K562 (cell line): Measurements from ENCODE around the gene CD4. TPM values are rescaled to one million over a fixed set of nuclear protein-coding genes. Genes with fewer than 3 reads are reported as not detected.

Experiments used
- DPF2 ChIP-seq: fragments of 450-650 bp; IDR thresholded peaks from 2 replicates; pipeline ENCODE4 v1.6.1; 2016
- FOXA1 ChIP-seq: fragments of 450-650 bp; IDR thresholded peaks from 2 replicates; pipeline ENCODE4 v1.6.1; 2016; ENCODE audit warnings: mild to moderate bottlenecking, borderline replicate concordance
- GABPB1 ChIP-seq: sonication (generic); formaldehyde crosslinking; IDR thresholded peaks from 2 replicates; pipeline ENCODE4 v1.8.0; 2022; ENCODE audit warnings: mild to moderate bottlenecking, missing genetic modification reagents
- KDM4B ChIP-seq, 2 experiments: fragments of 450-650 bp in 1 of 2; sonication (generic) in 1 of 2; IDR thresholded peaks; 2 replicates each; pipeline ENCODE4 v1.6.1; 2016 to 2017; ENCODE audit warnings: borderline replicate concordance in 2 of 2, antibody characterized with exemption in 1 of 2, low read depth in 1 of 2, mild to moderate bottlenecking in 1 of 2
- MEF2A ChIP-seq: IDR thresholded peaks from 2 replicates; pipeline ENCODE4 v1.6.1; 2011; ENCODE audit warnings: low read depth, mild to moderate bottlenecking, low read length, moderate library complexity; ENCODE audit not compliant: control insufficient read depth
- MTA1 ChIP-seq: fragments of 450-650 bp; IDR thresholded peaks from 2 replicates; pipeline ENCODE4 v1.6.1; 2017; ENCODE audit warnings: borderline replicate concordance
- MTA2 ChIP-seq: fragments of 450-650 bp; IDR thresholded peaks from 2 replicates; pipeline ENCODE4 v1.6.1; 2016; ENCODE audit warnings: low read depth
- MXI1 ChIP-seq: IDR thresholded peaks from 2 replicates; pipeline ENCODE4 v1.6.1; 2011; ENCODE audit warnings: low read depth, mild to moderate bottlenecking, improper control_type of control experiment, low read length
- PHB ChIP-seq: fragments of 250-450 bp; sonication (Bioruptor Pico); IDR thresholded peaks from 2 replicates; pipeline ENCODE4 v1.5.0; 2021
- PHB2 ChIP-seq: fragments of 450-650 bp; IDR thresholded peaks from 2 replicates; pipeline ENCODE4 v1.6.1; 2017; ENCODE audit warnings: low read depth
- POLR2AphosphoS5 ChIP-seq: IDR thresholded peaks from 2 replicates; pipeline ENCODE4 v1.6.1; 2011; ENCODE audit warnings: mild to moderate bottlenecking, low read depth, low read length, moderate library complexity; ENCODE audit not compliant: control insufficient read depth, insufficient read depth
- PTBP1 ChIP-seq: fragments of 200-400 bp; formaldehyde crosslinking; IDR thresholded peaks from 2 replicates; pipeline ENCODE4 v1.6.1; 2017; ENCODE audit warnings: low read depth, low read length
- SOX6 ChIP-seq: fragments of 450-650 bp; IDR thresholded peaks from 2 replicates; pipeline ENCODE4 v1.6.1; 2014; ENCODE audit warnings: mild to moderate bottlenecking
- TBL1XR1 ChIP-seq, 2 experiments: IDR thresholded peaks; 2 replicates each; pipeline ENCODE4 v1.6.1; 2012; ENCODE audit warnings: improper control_type of control experiment in 2 of 2, low read length in 2 of 2, mild to moderate bottlenecking in 1 of 2
- TEAD4 ChIP-seq, 2 experiments: sonication (generic) in 1 of 2; formaldehyde crosslinking in 1 of 2; IDR thresholded peaks; 2 replicates each; pipeline versions ENCODE4 v1.6.1 to v1.8.0; 2012 to 2022; ENCODE audit warnings: borderline replicate concordance in 1 of 2, inconsistent platforms in 1 of 2, low read length in 1 of 2, mild to moderate bottlenecking in 1 of 2, missing genetic modification reagents in 1 of 2
- VEZF1 ChIP-seq: fragments of 200-800 bp; sonication (Bioruptor generic); IDR thresholded peaks from 2 replicates; pipeline ENCODE4 v1.6.1; 2017; ENCODE audit warnings: missing genetic modification characterization, missing compliant biosample characterization
- ZKSCAN3 ChIP-seq: fragments of 250-450 bp; sonication (Bioruptor Pico); IDR thresholded peaks from 2 replicates; pipeline ENCODE4 v1.4.0; 2020
- ZNF449 ChIP-seq: fragments of 250-450 bp; sonication (Bioruptor Pico); IDR thresholded peaks from 2 replicates; pipeline ENCODE4 v1.8.0; 2022; ENCODE audit warnings: moderate library complexity, mild to moderate bottlenecking, inconsistent platforms
- polyA plus RNA-seq, 8 experiments: library from polyadenylated mRNA; depleted of rRNA in 4 of 8; stranded (reverse) in 5 of 8; unstranded in 3 of 8; fragments of >200 nt; fragmentation: Nextera tagmentation in 2 of 8; fragmentation: Illumina TruSeq in 1 of 8; extraction: Ambion mirVana in 2 of 8; extraction: Trizol in 1 of 8; gene quantifications; 2 replicates each; pipeline versions ENCODE4 v1.2.1 to v1.2.3, GENCODE V29; 2011 to 2014; ENCODE audit warnings: inconsistent platforms in 1 of 8, missing spikeins in 1 of 8
- total RNA-seq, 7 experiments: library from RNA; depleted of rRNA in 6 of 7; stranded (reverse); fragments of >200 nt in 6 of 7; fragmentation: Illumina TruSeq in 2 of 7; extraction: Trizol in 2 of 7; gene quantifications; 2 replicates each; pipeline versions ENCODE4 v1.2.1 to v1.2.3, GENCODE V29; 2011 to 2021; ENCODE audit warnings: low replicate concordance in 1 of 7
- TF ChIP-seq, protein P1 (sequence below), 3 experiments: fragments of 200-800 bp in 1 of 3; fragments of 250-450 bp in 1 of 3; fragments of 450-650 bp in 1 of 3; sonication (Bioruptor Pico) in 1 of 3; sonication (Bioruptor generic) in 1 of 3; formaldehyde crosslinking in 1 of 3; IDR thresholded peaks; 2 replicates each; pipeline versions ENCODE4 v1.6.1 to v1.8.0; 2016 to 2022; ENCODE audit warnings: mild to moderate bottlenecking in 2 of 3, missing genetic modification characterization in 2 of 3, missing compliant biosample characterization in 1 of 3, moderate library complexity in 1 of 3
- TF ChIP-seq, protein P2 (sequence below), 2 experiments: fragments of 250-450 bp in 1 of 2; fragments of 450-650 bp in 1 of 2; sonication (Bioruptor Pico) in 1 of 2; IDR thresholded peaks; 2 replicates each; pipeline versions ENCODE4 v1.6.1 to v1.8.0; 2016 to 2021; ENCODE audit warnings: mild to moderate bottlenecking in 2 of 2, moderate library complexity in 2 of 2, missing compliant biosample characterization in 1 of 2, missing genetic modification characterization in 1 of 2

CD4 gene
- total and polyA plus RNA-seq, 9 of the 15 experiments (the other 6 are each of a cell fraction or from before 2014, with no cell fraction given), result 0.06 to 0.27 (median 0.09) TPM; not detected in 5

- TF ChIP-seq, protein P1, sequence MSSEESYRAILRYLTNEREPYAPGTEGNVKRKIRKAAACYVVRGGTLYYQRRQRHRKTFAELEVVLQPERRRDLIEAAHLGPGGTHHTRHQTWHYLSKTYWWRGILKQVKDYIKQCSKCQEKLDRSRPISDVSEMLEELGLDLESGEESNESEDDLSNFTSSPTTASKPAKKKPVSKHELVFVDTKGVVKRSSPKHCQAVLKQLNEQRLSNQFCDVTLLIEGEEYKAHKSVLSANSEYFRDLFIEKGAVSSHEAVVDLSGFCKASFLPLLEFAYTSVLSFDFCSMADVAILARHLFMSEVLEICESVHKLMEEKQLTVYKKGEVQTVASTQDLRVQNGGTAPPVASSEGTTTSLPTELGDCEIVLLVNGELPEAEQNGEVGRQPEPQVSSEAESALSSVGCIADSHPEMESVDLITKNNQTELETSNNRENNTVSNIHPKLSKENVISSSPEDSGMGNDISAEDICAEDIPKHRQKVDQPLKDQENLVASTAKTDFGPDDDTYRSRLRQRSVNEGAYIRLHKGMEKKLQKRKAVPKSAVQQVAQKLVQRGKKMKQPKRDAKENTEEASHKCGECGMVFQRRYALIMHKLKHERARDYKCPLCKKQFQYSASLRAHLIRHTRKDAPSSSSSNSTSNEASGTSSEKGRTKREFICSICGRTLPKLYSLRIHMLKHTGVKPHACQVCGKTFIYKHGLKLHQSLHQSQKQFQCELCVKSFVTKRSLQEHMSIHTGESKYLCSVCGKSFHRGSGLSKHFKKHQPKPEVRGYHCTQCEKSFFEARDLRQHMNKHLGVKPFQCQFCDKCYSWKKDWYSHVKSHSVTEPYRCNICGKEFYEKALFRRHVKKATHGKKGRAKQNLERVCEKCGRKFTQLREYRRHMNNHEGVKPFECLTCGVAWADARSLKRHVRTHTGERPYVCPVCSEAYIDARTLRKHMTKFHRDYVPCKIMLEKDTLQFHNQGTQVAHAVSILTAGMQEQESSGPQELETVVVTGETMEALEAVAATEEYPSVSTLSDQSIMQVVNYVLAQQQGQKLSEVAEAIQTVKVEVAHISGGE (CRISPR knock-in tag; IDR thresholded peaks at IDR 0.05), result no peak; a peak in 1 of 6 replicates
- TF ChIP-seq, protein P2, sequence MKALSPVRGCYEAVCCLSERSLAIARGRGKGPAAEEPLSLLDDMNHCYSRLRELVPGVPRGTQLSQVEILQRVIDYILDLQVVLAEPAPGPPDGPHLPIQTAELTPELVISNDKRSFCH (CRISPR knock-in tag; IDR thresholded peaks at IDR 0.05), result no peak
- TF ChIP-seq, protein P2 (tag; IDR thresholded peaks at IDR 0.05), result 0 out of 2 replicates have a peak, but pooled peaks have one; percentile 50
- no peak for TF ChIP-seq ZKSCAN3 (CRISPR knock-in tag)
- TF ChIP-seq MTA2, result peak; percentile 99
- TF ChIP-seq KDM4B (IDR thresholded peaks at IDR 0.05; ENCODE audit: borderline replicate concordance in 2 of 2, low read depth in 1 of 2), result no peak
- peak in 1 of 2 experiments; percentile 89; a peak in 3 of 4 replicates for TF ChIP-seq TBL1XR1 (IDR thresholded peaks at IDR 0.05; ENCODE audit: low read length in 2 of 2)
- TF ChIP-seq FOXA1, result no peak
- no peak for TF ChIP-seq PHB (CRISPR knock-in tag)
- peak; percentile 80 for TF ChIP-seq POLR2AphosphoS5
- peak; percentile 93 for TF ChIP-seq TEAD4 (IDR thresholded peaks at IDR 0.05; ENCODE audit: low read length)
- TF ChIP-seq TEAD4 (CRISPR knock-in tag; IDR thresholded peaks at IDR 0.05; ENCODE audit: borderline replicate concordance), result no peak
- TF ChIP-seq PHB2, result peak; percentile 95
- TF ChIP-seq GABPB1 (CRISPR knock-in tag), result peak; percentile 20; the same call in 1 of the 2 replicates
- peak; percentile 81 for TF ChIP-seq MEF2A
- no peak for TF ChIP-seq VEZF1 (CRISPR knock-in tag)
- peak; percentile 98 for TF ChIP-seq DPF2
- TF ChIP-seq ZNF449 (CRISPR knock-in tag), result no peak
- 0 out of 2 replicates have a peak, but pooled peaks have one; percentile 23 for TF ChIP-seq MXI1
- TF ChIP-seq PTBP1, result no peak
- TF ChIP-seq MTA1, result peak; percentile 86; the same call in 1 of the 2 replicates
- peak; percentile 87 for TF ChIP-seq SOX6
Observed at GRCh38 chr12:6765048-6765633, 24.2 kb upstream of the CD4 start (continued).
